NCI-H748 treated with DMSO at 0.1 percent for 48 hours (cell line): ENCODE measurements around the gene ZNF24.

ENCODE experiments used
- DNase-seq: peaks from one replicate; lab custom pipeline; 2025; lab: John Stamatoyannopoulos, UW

ZNF24 gene

GRCh38 chr18:35296060-35296459, 48.2 kb downstream of the ZNF24 start:
- no peak for DNase-seq

- no peak for DNase-seq
These were observed 53.1 kb downstream of the ZNF24 start for GRCh38 chr18:35291166-35291565.

- peak; percentile 89 for DNase-seq
These were observed 54.0 kb downstream of the ZNF24 start, which contains the start of gene ZSCAN30 for GRCh38 chr18:35290094-35290735. Gene ZSCAN30, minus strand, starts transcription at chr18:35290229. Its CDS starts 25,877 bp downstream, at chr18:35264352.

- DNase-seq: no peak
These were observed 54.5 kb downstream of the ZNF24 start for GRCh38 chr18:35289727-35290093.

- DNase-seq: no peak
These were observed 54.9 kb downstream of the ZNF24 start for GRCh38 chr18:35289293-35289692.

GRCh38 chr18:35284841-35285240, 59.4 kb downstream of the ZNF24 start:
- no peak for DNase-seq

- DNase-seq: no peak
These were observed 60.1 kb downstream of the ZNF24 start for GRCh38 chr18:35283923-35284794.

- no peak for DNase-seq
These were observed 61.9 kb downstream of the ZNF24 start for GRCh38 chr18:35282353-35282752.
